Measurements from ENCODE around the gene SLC44A1.

The SLC44A1 gene

DNA sequence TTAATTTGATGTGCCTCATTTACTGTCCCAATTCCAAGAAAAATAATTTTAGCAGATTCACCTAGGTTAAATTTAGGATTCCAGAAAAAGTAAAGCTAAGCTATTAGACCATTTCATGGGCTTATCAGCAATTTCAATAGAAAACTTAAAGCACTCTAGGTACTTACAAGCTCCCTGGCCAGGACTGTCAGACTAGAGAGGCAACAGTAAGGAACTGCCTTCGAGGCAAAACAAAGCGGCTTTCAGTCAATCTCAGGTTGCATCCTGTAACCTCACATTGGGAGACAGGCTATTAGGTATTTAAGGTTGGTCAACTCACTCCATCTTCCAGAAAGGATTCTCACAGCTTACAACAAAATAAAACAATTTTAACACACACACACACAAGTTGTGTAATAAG is 154.7 kb downstream of the SLC44A1 start:
- in situ Hi-C loops (cut with MboI; ENCODE audit: low sequenced_read_pairs, unreplicated experiment), result no loop called here
- TF ChIP-seq, protein P1, sequence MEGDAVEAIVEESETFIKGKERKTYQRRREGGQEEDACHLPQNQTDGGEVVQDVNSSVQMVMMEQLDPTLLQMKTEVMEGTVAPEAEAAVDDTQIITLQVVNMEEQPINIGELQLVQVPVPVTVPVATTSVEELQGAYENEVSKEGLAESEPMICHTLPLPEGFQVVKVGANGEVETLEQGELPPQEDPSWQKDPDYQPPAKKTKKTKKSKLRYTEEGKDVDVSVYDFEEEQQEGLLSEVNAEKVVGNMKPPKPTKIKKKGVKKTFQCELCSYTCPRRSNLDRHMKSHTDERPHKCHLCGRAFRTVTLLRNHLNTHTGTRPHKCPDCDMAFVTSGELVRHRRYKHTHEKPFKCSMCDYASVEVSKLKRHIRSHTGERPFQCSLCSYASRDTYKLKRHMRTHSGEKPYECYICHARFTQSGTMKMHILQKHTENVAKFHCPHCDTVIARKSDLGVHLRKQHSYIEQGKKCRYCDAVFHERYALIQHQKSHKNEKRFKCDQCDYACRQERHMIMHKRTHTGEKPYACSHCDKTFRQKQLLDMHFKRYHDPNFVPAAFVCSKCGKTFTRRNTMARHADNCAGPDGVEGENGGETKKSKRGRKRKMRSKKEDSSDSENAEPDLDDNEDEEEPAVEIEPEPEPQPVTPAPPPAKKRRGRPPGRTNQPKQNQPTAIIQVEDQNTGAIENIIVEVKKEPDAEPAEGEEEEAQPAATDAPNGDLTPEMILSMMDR (IDR thresholded peaks at IDR 0.05; ENCODE audit: borderline replicate concordance, control extremely low read depth, extremely low read depth, insufficient read depth, missing control alignments), result no peak
- no peak for DNase-seq (ENCODE audit: low spot score)

- TF ChIP-seq, protein P1 (IDR thresholded peaks at IDR 0.05; ENCODE audit: borderline replicate concordance, control extremely low read depth, extremely low read depth, insufficient read depth, missing control alignments), result no peak
- DNase-seq (ENCODE audit: low spot score), result no peak
- in situ Hi-C loops (cut with MboI; ENCODE audit: low sequenced_read_pairs, unreplicated experiment), result loop anchor here (25.0 kb wide), 2 partner anchors 539 to 614 kb away; no protein-coding TSS in a partner anchor
Measured at GRCh38 chr9:105401651-105402050, 157.2 kb downstream of the SLC44A1 start.

- in situ Hi-C loops (cut with MboI; ENCODE audit: low sequenced_read_pairs, unreplicated experiment), result loop anchor here (25.0 kb wide), 2 partner anchors 541 to 616 kb away; no protein-coding TSS in a partner anchor
- TF ChIP-seq, protein P1 (IDR thresholded peaks at IDR 0.05; ENCODE audit: borderline replicate concordance, control extremely low read depth, extremely low read depth, insufficient read depth, missing control alignments), result no peak
- DNase-seq (ENCODE audit: low spot score), result no peak
Measured at GRCh38 chr9:105403552-105404248, 159.2 kb downstream of the SLC44A1 start.

DNA sequence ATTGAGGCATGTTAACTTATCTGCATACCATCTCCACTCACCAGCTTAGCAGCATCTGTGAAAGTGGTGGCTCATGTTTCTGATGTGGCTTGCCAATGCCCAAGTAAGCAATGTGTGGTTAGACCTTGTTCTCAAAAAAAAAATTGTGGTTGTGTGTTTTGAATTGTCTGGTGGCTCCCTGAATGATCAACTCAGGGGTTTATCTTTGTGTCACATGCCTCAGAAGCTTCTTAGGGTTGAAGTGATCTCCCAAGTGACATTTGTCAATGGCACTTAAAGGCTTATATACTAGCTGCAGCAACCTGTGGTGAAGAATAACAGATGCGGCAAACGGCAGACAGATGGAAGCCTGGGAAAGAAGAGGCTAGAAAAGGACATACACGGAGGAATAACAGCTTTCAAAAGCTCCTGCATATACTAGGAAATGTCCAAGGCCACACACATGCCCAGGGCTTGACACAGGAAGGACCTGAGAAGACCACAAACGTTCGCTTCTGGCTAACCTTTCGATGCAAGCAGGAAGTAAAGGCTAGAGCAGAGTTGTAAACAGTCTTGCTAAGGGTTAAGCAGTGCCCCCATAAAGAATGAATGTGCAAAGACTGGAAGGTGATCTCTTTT is 161.2 kb downstream of the SLC44A1 start:
- TF ChIP-seq, protein P1 (IDR thresholded peaks at IDR 0.05; ENCODE audit: borderline replicate concordance, control extremely low read depth, extremely low read depth, insufficient read depth, missing control alignments), result no peak
- in situ Hi-C loops (cut with MboI; ENCODE audit: low sequenced_read_pairs, unreplicated experiment), result loop anchor here (25.0 kb wide), 2 partner anchors 543 to 618 kb away; no protein-coding TSS in a partner anchor
- DNase-seq (ENCODE audit: low spot score), result no peak

DNA sequence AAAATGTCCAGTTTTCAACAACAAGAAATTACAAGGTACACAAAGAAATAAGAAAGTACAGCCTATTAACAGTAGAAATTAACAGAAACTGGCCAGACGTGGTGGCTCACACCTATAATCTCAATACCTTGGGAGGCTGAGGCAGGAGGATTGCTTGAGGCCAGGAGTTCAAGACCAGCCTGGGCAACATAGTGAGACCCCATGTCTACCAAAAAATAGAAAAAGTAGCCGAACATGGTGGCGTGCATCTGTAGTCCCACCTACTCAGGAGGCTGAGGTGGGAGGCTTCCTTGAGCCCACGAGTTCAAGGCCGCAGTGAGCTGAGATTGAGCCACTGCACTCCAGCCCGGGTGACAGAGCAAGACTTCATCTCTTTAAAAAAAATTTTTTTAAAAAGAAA is 161.9 kb downstream of the SLC44A1 start:
- TF ChIP-seq, protein P1 (IDR thresholded peaks at IDR 0.05; ENCODE audit: borderline replicate concordance, control extremely low read depth, extremely low read depth, insufficient read depth, missing control alignments), result no peak
- no peak for DNase-seq (ENCODE audit: low spot score)
- in situ Hi-C loops (cut with MboI; ENCODE audit: low sequenced_read_pairs, unreplicated experiment), result loop anchor here (25.0 kb wide), 2 partner anchors 544 to 619 kb away; no protein-coding TSS in a partner anchor

- TF ChIP-seq, protein P1 (IDR thresholded peaks at IDR 0.05; ENCODE audit: borderline replicate concordance, control extremely low read depth, extremely low read depth, insufficient read depth, missing control alignments), result no peak
- DNase-seq (ENCODE audit: low spot score), result no peak
- in situ Hi-C loops (cut with MboI; ENCODE audit: low sequenced_read_pairs, unreplicated experiment), result loop anchor here (25.0 kb wide), 2 partner anchors 551 to 626 kb away; no protein-coding TSS in a partner anchor
Measured at GRCh38 chr9:105413525-105413924, 169.1 kb downstream of the SLC44A1 start.

Measured in GM13976 (cell line).